ENCODE data around the gene WNT9A.
"Not testable (repeated sequence)": the region's sequence is repeated elsewhere in the genome, so short reads cannot be mapped to it uniquely, and the experiment has no call there.

DNA sequence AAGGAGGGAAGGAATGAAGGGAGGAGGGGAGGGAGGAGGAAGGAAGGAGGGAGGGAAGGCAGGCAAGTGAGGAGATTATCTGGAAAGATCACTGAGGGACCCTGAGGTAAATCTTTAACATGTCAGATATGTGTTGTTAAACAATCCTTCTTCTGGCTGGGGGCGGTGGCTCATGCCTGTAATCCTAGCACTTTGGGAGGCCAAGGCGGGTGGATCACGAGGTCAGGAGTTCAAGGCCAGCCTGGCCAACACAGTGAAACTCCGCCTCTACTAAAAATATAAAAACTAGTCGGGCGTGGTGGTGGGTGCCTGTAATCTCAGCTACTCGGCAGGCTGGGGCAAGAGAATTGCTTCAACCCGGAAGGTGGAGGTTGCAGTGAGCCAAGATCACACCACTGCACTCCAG, 37.8 kb downstream of the WNT9A start:
- not testable (repeated sequence) for TF ChIP-seq JAZF1 (CRISPR knock-in tag; IDR thresholded peaks at IDR 0.05); MYBL2 (CRISPR knock-in tag; IDR thresholded peaks at IDR 0.05); JUN (CRISPR knock-in tag; IDR thresholded peaks at IDR 0.05); FOXJ3 (CRISPR knock-in tag; IDR thresholded peaks at IDR 0.05; ENCODE audit: borderline replicate concordance); NFYB (CRISPR knock-in tag; conservative IDR thresholded peaks at IDR 0.05; ENCODE audit: low read depth); OVOL2 (CRISPR knock-in tag; IDR thresholded peaks at IDR 0.05; ENCODE audit: borderline replicate concordance); ETV6 (CRISPR knock-in tag; IDR thresholded peaks at IDR 0.05); FOXP1 (CRISPR knock-in tag; IDR thresholded peaks at IDR 0.05; ENCODE audit: borderline replicate concordance)
- TF ChIP-seq, protein P1, sequence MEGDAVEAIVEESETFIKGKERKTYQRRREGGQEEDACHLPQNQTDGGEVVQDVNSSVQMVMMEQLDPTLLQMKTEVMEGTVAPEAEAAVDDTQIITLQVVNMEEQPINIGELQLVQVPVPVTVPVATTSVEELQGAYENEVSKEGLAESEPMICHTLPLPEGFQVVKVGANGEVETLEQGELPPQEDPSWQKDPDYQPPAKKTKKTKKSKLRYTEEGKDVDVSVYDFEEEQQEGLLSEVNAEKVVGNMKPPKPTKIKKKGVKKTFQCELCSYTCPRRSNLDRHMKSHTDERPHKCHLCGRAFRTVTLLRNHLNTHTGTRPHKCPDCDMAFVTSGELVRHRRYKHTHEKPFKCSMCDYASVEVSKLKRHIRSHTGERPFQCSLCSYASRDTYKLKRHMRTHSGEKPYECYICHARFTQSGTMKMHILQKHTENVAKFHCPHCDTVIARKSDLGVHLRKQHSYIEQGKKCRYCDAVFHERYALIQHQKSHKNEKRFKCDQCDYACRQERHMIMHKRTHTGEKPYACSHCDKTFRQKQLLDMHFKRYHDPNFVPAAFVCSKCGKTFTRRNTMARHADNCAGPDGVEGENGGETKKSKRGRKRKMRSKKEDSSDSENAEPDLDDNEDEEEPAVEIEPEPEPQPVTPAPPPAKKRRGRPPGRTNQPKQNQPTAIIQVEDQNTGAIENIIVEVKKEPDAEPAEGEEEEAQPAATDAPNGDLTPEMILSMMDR (IDR thresholded peaks at IDR 0.05) = not testable (repeated sequence)
- TF ChIP-seq, protein P2, sequence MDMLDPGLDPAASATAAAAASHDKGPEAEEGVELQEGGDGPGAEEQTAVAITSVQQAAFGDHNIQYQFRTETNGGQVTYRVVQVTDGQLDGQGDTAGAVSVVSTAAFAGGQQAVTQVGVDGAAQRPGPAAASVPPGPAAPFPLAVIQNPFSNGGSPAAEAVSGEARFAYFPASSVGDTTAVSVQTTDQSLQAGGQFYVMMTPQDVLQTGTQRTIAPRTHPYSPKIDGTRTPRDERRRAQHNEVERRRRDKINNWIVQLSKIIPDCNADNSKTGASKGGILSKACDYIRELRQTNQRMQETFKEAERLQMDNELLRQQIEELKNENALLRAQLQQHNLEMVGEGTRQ (CRISPR knock-in tag; IDR thresholded peaks at IDR 0.05) = not testable (repeated sequence)
- TF ChIP-seq, protein P3, sequence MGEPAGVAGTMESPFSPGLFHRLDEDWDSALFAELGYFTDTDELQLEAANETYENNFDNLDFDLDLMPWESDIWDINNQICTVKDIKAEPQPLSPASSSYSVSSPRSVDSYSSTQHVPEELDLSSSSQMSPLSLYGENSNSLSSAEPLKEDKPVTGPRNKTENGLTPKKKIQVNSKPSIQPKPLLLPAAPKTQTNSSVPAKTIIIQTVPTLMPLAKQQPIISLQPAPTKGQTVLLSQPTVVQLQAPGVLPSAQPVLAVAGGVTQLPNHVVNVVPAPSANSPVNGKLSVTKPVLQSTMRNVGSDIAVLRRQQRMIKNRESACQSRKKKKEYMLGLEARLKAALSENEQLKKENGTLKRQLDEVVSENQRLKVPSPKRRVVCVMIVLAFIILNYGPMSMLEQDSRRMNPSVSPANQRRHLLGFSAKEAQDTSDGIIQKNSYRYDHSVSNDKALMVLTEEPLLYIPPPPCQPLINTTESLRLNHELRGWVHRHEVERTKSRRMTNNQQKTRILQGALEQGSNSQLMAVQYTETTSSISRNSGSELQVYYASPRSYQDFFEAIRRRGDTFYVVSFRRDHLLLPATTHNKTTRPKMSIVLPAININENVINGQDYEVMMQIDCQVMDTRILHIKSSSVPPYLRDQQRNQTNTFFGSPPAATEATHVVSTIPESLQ (CRISPR knock-in tag; IDR thresholded peaks at IDR 0.05) = not testable (repeated sequence)
- TF ChIP-seq, protein P4, sequence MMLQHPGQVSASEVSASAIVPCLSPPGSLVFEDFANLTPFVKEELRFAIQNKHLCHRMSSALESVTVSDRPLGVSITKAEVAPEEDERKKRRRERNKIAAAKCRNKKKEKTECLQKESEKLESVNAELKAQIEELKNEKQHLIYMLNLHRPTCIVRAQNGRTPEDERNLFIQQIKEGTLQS (CRISPR knock-in tag; conservative IDR thresholded peaks at IDR 0.05) = not testable (repeated sequence)
- TF ChIP-seq, protein P5, sequence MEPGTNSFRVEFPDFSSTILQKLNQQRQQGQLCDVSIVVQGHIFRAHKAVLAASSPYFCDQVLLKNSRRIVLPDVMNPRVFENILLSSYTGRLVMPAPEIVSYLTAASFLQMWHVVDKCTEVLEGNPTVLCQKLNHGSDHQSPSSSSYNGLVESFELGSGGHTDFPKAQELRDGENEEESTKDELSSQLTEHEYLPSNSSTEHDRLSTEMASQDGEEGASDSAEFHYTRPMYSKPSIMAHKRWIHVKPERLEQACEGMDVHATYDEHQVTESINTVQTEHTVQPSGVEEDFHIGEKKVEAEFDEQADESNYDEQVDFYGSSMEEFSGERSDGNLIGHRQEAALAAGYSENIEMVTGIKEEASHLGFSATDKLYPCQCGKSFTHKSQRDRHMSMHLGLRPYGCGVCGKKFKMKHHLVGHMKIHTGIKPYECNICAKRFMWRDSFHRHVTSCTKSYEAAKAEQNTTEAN (CRISPR knock-in tag; IDR thresholded peaks at IDR 0.05) = not testable (repeated sequence)
